Neural cell (in vitro differentiated cells): ENCODE results near the gene AMZ1. TPM values are rescaled to one million over a fixed set of nuclear protein-coding genes. Genes with fewer than 3 reads are reported as not detected.

Experiments
- H2AFZ ChIP-seq: fragments of 200-600, 300-800 bp; sonication (generic), shearing (Covaris generic); 2 replicates; pipeline ENCODE4 v1.6.0; 2014; ENCODE audit warnings: low read depth, mild to moderate bottlenecking, antibody characterized with exemption, low read length, moderate library complexity
- H3F3A ChIP-seq: fragments of 200-600 bp; shearing (Covaris generic); 2 replicates; pipeline ENCODE4 v1.6.1; 2016; ENCODE audit warnings: mild to moderate bottlenecking, moderate library complexity, mixed read lengths, antibody characterized with exemption, low read length; ENCODE audit not compliant: insufficient read depth, poor library complexity, severe bottlenecking
- H3K27ac ChIP-seq: fragments of 200-600, 300-800 bp; sonication (generic), shearing (Covaris generic); 2 replicates; pipeline ENCODE4 v1.5.1; 2014; ENCODE audit warnings: mild to moderate bottlenecking, low read length, moderate library complexity
- H3K27me3 ChIP-seq: fragments of 300-800, 200-600 bp; sonication (generic), shearing (Covaris generic); 2 replicates; pipeline ENCODE4 v1.6.0; 2014; ENCODE audit warnings: mild to moderate bottlenecking, low read depth, low read length, moderate library complexity; ENCODE audit not compliant: insufficient read depth
- H3K36me3 ChIP-seq: fragments of 300-800, 200-600 bp; sonication (generic), shearing (Covaris generic); 2 replicates; pipeline ENCODE4 v1.5.1; 2014; ENCODE audit warnings: mild to moderate bottlenecking, antibody characterized with exemption, low read length, moderate library complexity; ENCODE audit not compliant: insufficient read depth
- H3K4me2 ChIP-seq: fragments of 300-800, 200-600 bp; sonication (generic), shearing (Covaris generic); 2 replicates; pipeline ENCODE4 v1.6.0; 2014; ENCODE audit warnings: mild to moderate bottlenecking, low read length
- H3K4me3 ChIP-seq: fragments of 300-800, 200-600 bp; sonication (generic), shearing (Covaris generic); 2 replicates; pipeline ENCODE4 v1.5.1; 2014; ENCODE audit warnings: mild to moderate bottlenecking, low read length, moderate library complexity
- H3K79me2 ChIP-seq: fragments of 200-600 bp; shearing (Covaris generic); replicated peaks from 2 replicates; pipeline ENCODE4 v1.6.0; 2014; ENCODE audit warnings: mild to moderate bottlenecking, low read length, moderate library complexity; ENCODE audit not compliant: insufficient read depth
- H3K9ac ChIP-seq: fragments of 300-800, 200-600 bp; sonication (generic), shearing (Covaris generic); 2 replicates; pipeline ENCODE4 v1.6.1; 2016; ENCODE audit warnings: mild to moderate bottlenecking, low read length, mixed read lengths
- H3K9me2 ChIP-seq: fragments of 200-600 bp; shearing (Covaris generic); 2 replicates; pipeline ENCODE4 v1.6.1; 2016; ENCODE audit warnings: mild to moderate bottlenecking, low read length, mixed read lengths; ENCODE audit not compliant: insufficient read depth
- H3K9me3 ChIP-seq: fragments of 200-600, 300-800 bp; sonication (generic), shearing (Covaris generic); 2 replicates; pipeline ENCODE4 v1.6.1; 2016; ENCODE audit warnings: mild to moderate bottlenecking, mixed run types, low read length, moderate library complexity, mixed read lengths
- H4K20me1 ChIP-seq: fragments of 200-600 bp; shearing (Covaris generic); 2 replicates; pipeline ENCODE4 v1.6.1; 2016; ENCODE audit warnings: mild to moderate bottlenecking, mixed run types; ENCODE audit not compliant: insufficient read depth
- EP300 ChIP-seq: fragments of 450-650 bp; conservative IDR thresholded peaks from 2 replicates; pipeline ENCODE4 v1.6.1; 2014; ENCODE audit warnings: antibody characterized with exemption, mild to moderate bottlenecking, moderate library complexity; ENCODE audit not compliant: poor library complexity, severe bottlenecking
- EZH2 ChIP-seq: fragments of 200-600, 300-800 bp; shearing (Covaris generic), sonication (generic); IDR thresholded peaks from 2 replicates; pipeline ENCODE4 v1.6.1; 2014; ENCODE audit warnings: antibody characterized with exemption, low read length, borderline replicate concordance, mild to moderate bottlenecking; ENCODE audit not compliant: insufficient read depth, poor library complexity, severe bottlenecking
- MXI1 ChIP-seq: fragments of 450-650 bp; conservative IDR thresholded peaks from 2 replicates; pipeline ENCODE4 v1.6.1; 2014; ENCODE audit warnings: antibody characterized with exemption, mild to moderate bottlenecking; ENCODE audit not compliant: poor library complexity, severe bottlenecking
- POLR2AphosphoS5 ChIP-seq: IDR thresholded peaks from 2 replicates; pipeline ENCODE4 v1.6.1; 2012
- RAD21 ChIP-seq: fragments of 450-650 bp; conservative IDR thresholded peaks from 2 replicates; pipeline ENCODE4 v1.6.1; 2014; ENCODE audit warnings: antibody characterized with exemption, mild to moderate bottlenecking, moderate library complexity
- TAF1 ChIP-seq: IDR thresholded peaks from 2 replicates; pipeline ENCODE4 v1.6.1; 2012; ENCODE audit warnings: low read depth
- polyA plus RNA-seq: library from polyadenylated mRNA; depleted of rRNA; stranded (reverse); fragments of >200 nt; gene quantifications from 2 replicates; pipeline ENCODE4 v1.2.3, GENCODE V29; 2014
- TF ChIP-seq, protein P1 (sequence below): fragments of 450-650 bp; IDR thresholded peaks from 2 replicates; pipeline ENCODE4 v1.5.1; 2014; ENCODE audit warnings: antibody characterized with exemption, mild to moderate bottlenecking, moderate library complexity; ENCODE audit not compliant: poor library complexity, severe bottlenecking
- TF ChIP-seq, protein P2 (sequence below): IDR thresholded peaks from 2 replicates; pipeline ENCODE4 v1.6.1; 2012; ENCODE audit warnings: borderline replicate concordance

AMZ1 gene
- polyA plus RNA-seq, 1 donor from 2014 or later: not detected

DNA sequence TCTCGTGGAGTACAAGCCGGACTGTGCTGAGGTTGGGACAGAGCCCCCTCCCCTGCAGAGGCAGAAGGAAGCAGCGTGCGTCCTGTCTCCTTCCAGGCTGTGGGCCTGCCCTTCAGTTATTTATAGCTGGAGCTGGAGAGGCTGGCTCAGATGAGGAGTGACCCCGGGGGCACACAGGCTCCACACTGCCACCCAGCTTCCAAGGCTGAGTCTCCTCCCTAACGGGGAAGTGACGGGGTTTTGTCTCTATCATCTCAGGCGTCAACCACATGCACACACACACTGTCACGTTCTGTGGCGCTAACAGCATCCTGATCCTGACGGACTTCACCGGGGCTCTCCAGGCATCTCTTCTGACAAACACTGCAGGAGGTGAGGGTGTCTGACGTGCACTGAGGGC is 25.4 kb downstream of the AMZ1 start:
- H3K9ac ChIP-seq: no peak overlapping the region
- H3K27ac ChIP-seq: no peak overlapping the region
- H4K20me1 ChIP-seq: no peaks in the 10 kb centered on the region
- H3K9me2 ChIP-seq: no peaks in the 10 kb centered on the region
- H2AFZ ChIP-seq: no peak overlapping the region
- H3K4me2 ChIP-seq: no peak overlapping the region
- H3K36me3 ChIP-seq: no peaks in the 10 kb centered on the region
- no peaks in the 10 kb centered on the region for H3K79me2 ChIP-seq
- TF ChIP-seq, protein P1, sequence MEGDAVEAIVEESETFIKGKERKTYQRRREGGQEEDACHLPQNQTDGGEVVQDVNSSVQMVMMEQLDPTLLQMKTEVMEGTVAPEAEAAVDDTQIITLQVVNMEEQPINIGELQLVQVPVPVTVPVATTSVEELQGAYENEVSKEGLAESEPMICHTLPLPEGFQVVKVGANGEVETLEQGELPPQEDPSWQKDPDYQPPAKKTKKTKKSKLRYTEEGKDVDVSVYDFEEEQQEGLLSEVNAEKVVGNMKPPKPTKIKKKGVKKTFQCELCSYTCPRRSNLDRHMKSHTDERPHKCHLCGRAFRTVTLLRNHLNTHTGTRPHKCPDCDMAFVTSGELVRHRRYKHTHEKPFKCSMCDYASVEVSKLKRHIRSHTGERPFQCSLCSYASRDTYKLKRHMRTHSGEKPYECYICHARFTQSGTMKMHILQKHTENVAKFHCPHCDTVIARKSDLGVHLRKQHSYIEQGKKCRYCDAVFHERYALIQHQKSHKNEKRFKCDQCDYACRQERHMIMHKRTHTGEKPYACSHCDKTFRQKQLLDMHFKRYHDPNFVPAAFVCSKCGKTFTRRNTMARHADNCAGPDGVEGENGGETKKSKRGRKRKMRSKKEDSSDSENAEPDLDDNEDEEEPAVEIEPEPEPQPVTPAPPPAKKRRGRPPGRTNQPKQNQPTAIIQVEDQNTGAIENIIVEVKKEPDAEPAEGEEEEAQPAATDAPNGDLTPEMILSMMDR: peak; percentile 20
- no peak for TF ChIP-seq POLR2AphosphoS5
- no peaks in the 10 kb centered on the region for H3K27me3 ChIP-seq
- no peak overlapping the region for H3K4me3 ChIP-seq
- no peaks in the 10 kb centered on the region for H3K9me3 ChIP-seq
- H3F3A ChIP-seq: no peaks in the 10 kb centered on the region

- Histone ChIP-seq H3K27ac (no peak overlapping the region), H3K4me2 (no peak overlapping the region), H3K27me3 (no peaks in the 10 kb centered on the region), H2AFZ (no peak overlapping the region), H3K4me3 (no peak overlapping the region), H3K9me2 (no peaks in the 10 kb centered on the region), H3F3A (no peaks in the 10 kb centered on the region), H3K36me3 (no peaks in the 10 kb centered on the region), H3K79me2 (no peaks in the 10 kb centered on the region), H3K9me3 (no peaks in the 10 kb centered on the region), H3K9ac (no peak overlapping the region), H4K20me1 (no peaks in the 10 kb centered on the region)
- TF ChIP-seq EP300 (no peak), TAF1 (no peak), RAD21 (no peak), EZH2 (no peak), MXI1 (no peak)
- TF ChIP-seq, protein P2, sequence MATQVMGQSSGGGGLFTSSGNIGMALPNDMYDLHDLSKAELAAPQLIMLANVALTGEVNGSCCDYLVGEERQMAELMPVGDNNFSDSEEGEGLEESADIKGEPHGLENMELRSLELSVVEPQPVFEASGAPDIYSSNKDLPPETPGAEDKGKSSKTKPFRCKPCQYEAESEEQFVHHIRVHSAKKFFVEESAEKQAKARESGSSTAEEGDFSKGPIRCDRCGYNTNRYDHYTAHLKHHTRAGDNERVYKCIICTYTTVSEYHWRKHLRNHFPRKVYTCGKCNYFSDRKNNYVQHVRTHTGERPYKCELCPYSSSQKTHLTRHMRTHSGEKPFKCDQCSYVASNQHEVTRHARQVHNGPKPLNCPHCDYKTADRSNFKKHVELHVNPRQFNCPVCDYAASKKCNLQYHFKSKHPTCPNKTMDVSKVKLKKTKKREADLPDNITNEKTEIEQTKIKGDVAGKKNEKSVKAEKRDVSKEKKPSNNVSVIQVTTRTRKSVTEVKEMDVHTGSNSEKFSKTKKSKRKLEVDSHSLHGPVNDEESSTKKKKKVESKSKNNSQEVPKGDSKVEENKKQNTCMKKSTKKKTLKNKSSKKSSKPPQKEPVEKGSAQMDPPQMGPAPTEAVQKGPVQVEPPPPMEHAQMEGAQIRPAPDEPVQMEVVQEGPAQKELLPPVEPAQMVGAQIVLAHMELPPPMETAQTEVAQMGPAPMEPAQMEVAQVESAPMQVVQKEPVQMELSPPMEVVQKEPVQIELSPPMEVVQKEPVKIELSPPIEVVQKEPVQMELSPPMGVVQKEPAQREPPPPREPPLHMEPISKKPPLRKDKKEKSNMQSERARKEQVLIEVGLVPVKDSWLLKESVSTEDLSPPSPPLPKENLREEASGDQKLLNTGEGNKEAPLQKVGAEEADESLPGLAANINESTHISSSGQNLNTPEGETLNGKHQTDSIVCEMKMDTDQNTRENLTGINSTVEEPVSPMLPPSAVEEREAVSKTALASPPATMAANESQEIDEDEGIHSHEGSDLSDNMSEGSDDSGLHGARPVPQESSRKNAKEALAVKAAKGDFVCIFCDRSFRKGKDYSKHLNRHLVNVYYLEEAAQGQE: no peak
Measured at GRCh38 chr7:2713978-2714377, 26.0 kb downstream of the AMZ1 start.

DNA sequence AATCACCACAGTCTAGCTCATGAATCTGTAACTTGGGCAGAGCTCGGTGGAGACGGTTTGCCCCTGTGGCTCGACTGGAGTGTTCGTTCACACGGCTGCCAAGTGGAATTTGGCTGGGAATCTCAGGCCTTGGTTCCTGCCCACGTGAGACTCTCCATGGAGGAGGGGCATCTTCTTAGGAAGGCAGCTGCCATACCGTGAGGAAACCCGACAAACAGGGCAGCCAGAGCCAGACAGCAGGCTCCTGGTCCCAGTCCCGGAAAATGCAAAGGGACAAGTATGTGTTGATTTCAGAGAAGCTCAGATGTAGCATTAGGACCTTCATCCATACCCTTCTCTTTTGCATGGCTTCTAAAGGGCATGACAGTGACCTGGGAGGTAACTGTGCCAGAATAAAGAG is 26.6 kb downstream of the AMZ1 start:
- no peaks in the 10 kb centered on the region for H3K9me3 ChIP-seq
- H3K9ac ChIP-seq: no peak overlapping the region
- TF ChIP-seq, protein P1: no peak
- no peak overlapping the region for H2AFZ ChIP-seq
- no peak overlapping the region for H3K4me2 ChIP-seq
- no peaks in the 10 kb centered on the region for H3K9me2 ChIP-seq
- no peaks in the 10 kb centered on the region for H3K27me3 ChIP-seq
- no peaks in the 10 kb centered on the region for H4K20me1 ChIP-seq
- no peak overlapping the region for H3K27ac ChIP-seq
- H3F3A ChIP-seq: no peaks in the 10 kb centered on the region
- H3K36me3 ChIP-seq: no peaks in the 10 kb centered on the region
- no peaks in the 10 kb centered on the region for H3K79me2 ChIP-seq
- no peak overlapping the region for H3K4me3 ChIP-seq
